ENCODE data around the gene CDK5R2.
A peak's percentile ranks its signal among the peaks of the same experiment; 100 is the strongest.

Gene CDK5R2

DNA sequence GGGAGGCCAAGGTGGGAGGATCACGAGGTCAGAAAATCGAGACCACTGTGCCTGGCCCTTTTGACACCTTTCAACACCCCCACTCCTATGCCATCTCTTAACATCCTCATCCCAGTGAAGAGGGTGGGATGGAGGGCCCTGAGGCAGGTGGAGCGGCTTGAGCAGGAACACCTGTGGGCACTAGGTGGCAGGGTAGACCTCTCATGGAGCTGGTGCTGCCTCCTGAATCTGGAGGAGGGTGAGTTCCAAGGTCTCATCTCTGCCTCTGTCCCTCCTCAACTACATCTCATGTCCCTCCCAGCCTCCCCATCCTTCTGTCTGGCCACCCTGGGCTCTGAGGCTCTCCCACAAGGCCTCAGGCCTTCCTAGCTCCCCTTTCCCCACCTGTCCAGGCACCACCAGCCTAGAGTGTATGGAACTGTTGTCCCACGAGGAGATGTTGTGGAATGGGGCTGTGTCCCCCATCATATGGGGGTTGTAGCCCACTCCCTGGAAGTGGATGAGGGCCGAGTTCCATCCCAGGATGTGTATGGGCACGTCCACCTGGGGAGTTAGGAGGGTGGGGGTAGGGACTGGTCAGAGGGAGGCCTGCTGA lies 50.8 kb downstream of the CDK5R2 start:
- peak; percentile 89 for DNase-seq

DNA sequence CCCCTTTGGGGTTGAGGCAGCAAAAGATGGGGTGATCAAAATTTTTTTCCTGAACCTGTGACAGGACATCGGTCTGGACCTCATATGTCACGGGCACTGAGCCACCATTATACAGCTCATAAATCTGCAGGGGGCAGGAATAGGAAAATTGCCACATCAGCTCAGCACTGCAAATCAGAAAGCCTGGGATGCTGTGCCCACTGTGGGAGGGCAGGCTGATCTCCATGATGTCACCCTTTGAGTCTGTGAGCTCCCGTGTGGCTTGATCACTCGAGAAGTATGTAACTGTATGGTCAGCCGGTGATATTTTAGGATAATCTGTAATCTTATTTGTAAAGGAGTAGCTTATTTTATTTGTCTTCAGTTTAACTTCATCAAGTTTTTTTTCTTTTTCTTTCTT lies 51.4 kb downstream of the CDK5R2 start:
- DNase-seq: no peak

Measured in 8988T (cell line).